Amygdala (tissue), 56 donors: ENCODE data around the gene HCN4.

Experiments used
- DNase-seq, 56 donors: peaks; one replicate each; lab custom pipeline; 2025; lab: John Stamatoyannopoulos, UW

HCN4 gene

GRCh38 chr15:73328981-73329380 is 39.8 kb downstream of the HCN4 start:
- DNase-seq = no peak

- DNase-seq = no peak
These were observed 40.5 kb downstream of the HCN4 start for GRCh38 chr15:73328149-73328820.

DNA sequence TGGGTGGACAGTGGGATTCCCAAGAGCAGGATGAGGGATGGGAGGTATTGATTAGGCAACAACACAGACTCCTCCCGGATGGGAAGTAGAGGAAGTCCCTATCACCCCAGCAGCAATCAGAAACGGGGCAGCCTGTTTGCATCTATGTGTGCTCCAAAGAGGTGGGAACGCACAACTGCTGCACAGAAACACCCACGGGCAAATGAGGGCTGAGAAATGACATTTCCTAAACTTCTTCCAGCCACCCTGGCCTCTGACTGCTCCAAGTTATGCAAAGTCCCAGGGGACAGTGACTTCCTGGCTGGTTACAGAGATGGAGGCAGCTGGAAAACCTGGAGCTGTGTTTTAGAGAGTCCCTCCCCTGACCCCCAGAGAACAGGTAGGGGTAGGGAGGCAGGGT is 42.6 kb downstream of the HCN4 start:
- no peak for DNase-seq

DNA sequence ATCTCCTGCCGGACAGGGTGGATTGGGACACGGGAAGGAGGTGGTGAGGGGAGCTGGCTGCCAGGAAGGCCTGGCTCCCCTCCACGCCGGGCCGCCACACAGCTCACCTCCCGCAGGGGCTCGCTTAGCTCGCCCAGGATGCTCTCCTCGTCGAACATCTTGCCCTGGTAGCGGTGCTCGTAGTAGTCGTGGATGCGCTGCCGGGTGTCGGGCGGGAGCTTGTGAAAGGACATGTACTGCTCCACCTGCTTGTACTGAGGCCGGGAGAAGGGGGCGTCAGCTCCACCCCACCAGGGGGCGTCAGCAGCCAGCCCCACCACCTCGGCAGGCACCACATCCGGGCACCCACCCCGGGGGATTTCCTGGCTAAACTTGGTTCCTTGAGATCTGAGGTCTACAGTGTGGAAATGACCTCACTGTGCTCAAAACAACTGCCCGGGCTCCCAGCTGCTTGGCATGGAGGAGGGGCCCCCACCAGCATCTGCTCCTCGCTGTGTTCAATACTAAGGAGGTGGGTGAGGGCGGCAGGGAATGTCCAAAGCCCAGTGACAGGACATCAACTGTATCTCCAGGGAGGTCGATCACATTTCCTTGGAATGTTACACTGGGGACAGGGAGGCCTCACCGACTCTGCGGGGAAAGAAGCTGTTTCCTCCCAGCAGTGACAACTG is 43.4 kb downstream of the HCN4 start:
- DNase-seq = no peak

DNA sequence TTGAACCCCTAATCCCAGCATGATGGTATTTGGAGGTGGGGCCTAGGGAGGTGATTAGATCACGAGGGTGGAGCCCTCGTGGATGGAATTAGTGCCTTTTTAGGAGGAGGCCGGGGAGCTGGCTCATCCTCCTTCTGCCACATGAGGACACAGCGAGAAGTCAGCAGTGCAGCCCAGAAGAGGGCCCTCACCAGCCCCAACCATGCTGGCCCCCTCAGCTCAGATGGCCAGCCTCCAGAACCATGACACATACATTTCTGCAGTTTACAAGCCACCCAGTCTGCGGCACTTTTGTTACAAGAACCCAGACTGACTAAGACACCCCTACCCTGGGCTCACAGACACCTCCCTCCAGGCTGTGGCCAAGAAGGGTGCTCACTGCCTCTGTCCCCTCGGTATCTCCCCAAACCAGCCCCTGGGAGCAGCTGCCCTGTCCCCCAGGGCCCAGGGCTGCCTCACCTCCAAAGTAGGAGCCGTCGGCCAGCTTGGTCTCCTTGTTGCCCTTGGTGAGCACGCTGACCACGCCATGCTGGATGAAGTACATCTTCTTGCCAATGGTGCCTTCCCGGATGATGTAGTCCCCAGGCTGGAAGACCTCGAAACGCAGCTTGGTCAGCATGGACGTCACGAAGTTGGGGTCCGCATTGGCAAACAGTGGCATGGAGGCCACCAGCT is 44.1 kb downstream of the HCN4 start:
- DNase-seq = no peak

DNA sequence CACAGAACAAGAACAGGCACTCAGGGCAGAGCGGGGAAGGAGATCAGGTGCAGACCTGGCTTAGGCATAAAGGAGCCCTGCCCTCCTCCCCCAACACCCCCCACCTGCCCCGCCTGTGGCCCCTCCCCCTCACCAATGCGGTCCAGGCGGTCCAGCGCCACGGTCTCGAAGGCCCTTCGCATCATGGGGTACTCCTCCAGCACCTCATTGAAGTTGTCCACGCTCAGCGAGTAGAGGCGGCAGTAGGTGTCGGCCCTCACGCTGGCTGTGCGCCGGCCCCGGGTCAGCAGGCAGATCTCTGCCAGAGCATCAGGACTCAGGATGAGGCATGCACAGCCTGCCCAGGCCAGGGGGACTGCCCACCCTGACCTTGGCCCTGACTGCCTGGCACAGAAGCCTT is 44.8 kb downstream of the HCN4 start:
- DNase-seq = no peak

DNA sequence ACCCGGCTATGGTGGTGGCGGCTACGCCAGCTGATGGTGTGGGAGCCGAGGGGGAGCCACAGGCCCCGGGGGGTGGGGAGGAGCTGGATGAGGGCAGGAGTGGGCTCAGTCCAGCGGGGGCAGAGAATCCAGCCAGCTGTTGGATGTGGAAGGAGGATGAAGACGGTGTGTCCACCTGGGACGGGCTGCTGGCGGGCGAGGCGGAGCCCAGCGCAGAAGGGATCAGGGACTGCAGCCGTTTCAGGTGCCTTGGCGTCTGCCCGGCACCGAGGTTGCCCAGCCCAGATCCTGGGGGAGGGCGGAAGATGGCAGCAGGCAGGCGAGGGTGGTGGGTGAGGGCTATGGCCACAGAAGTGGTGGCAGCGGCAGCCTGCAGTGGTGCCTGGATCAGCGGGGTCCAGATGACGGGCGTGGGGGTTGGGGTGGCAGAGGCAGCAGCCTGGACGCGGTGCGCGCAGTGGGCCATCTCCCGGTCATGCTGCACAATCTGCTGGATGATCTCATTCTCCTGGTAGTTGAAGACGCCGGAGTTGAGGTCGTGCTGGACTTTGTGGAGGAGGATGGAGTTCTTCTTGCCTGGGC is 45.3 kb downstream of the HCN4 start:
- DNase-seq = no peak

GRCh38 chr15:73322665-73323373 is 45.9 kb downstream of the HCN4 start:
- no peak for DNase-seq

- DNase-seq = no peak
These were observed 47.0 kb downstream of the HCN4 start for GRCh38 chr15:73321496-73322450.

GRCh38 chr15:73320619-73321180 is 48.1 kb downstream of the HCN4 start:
- no peak for DNase-seq

- DNase-seq = no peak
These were observed 49.1 kb downstream of the HCN4 start for GRCh38 chr15:73319460-73320245.

- peak in 23 of 56 donors; percentile 10 to 51 (median 25) for DNase-seq
These were observed 50.1 kb downstream of the HCN4 start for GRCh38 chr15:73318463-73319351.

- peak in 1 of 56 donors; percentile 32 for DNase-seq
These were observed 50.9 kb downstream of the HCN4 start for GRCh38 chr15:73317651-73318462.

GRCh38 chr15:73313861-73314260 is 54.9 kb downstream of the HCN4 start:
- DNase-seq = no peak

DNA sequence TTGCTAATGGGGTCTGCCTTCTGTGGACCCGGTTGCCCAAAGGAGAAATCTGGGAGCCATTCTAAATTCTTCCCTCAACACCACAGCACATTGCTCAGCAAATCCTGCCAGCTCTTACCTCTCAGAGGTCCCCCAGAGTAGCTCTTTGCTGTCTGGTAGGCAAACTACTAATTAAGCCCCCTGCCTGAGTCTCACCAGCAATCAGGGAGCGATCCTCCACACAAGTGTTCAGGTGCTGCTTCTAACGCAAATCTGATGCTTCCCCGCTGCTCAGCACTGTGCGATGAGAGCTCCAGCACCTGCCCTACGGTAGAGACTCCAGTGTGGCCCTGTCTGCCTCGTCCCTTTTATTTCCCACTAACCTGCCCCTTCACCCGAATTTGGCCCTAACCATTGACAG is 60.5 kb downstream of the HCN4 start:
- DNase-seq = no peak
